Small intestine (tissue), 7 donors: ENCODE results near the gene SCYGR4. TPM values are rescaled to one million over a fixed set of nuclear protein-coding genes. Genes with fewer than 3 reads are reported as not detected.
"Not testable (repeated sequence)": the region's sequence is repeated elsewhere in the genome, so short reads cannot be mapped to it uniquely, and the experiment has no call there.

Experiments
- DNase-seq, 2 donors: peaks; one replicate each; pipeline versions ENCODE4 v3.0.0 to v3.0.0-alpha.2; 2013
- FAIRE-seq: peaks from 2 replicates; lab custom pipeline; 2012; peaks lifted over from hg19 to GRCh38; lab: Jason Lieb, UNC
- H3K27ac ChIP-seq, 3 donors: one replicate each; pipeline ENCODE4 v1.5.1; 2013; ENCODE audit warnings: low read length in 2 of 3, mild to moderate bottlenecking in 2 of 3, control low read depth in 1 of 3, inconsistent platforms in 1 of 3, low read depth in 1 of 3, moderate library complexity in 1 of 3
- H3K27me3 ChIP-seq, 3 donors: one replicate each; pipeline ENCODE4 v1.6.1; 2013; ENCODE audit warnings: low read length in 3 of 3, inconsistent platforms in 1 of 3; ENCODE audit not compliant: control insufficient read depth in 3 of 3, insufficient read depth in 3 of 3
- H3K36me3 ChIP-seq, 3 donors: one replicate each; pipeline ENCODE4 v1.6.1; 2013; ENCODE audit warnings: low read length in 3 of 3, inconsistent platforms in 1 of 3, low read depth in 1 of 3, mild to moderate bottlenecking in 1 of 3, moderate library complexity in 1 of 3; ENCODE audit not compliant: control insufficient read depth in 3 of 3, insufficient read depth in 2 of 3
- H3K4me1 ChIP-seq, 3 donors: one replicate each; pipeline ENCODE4 v1.6.1; 2013; ENCODE audit warnings: low read length in 2 of 3, inconsistent platforms in 1 of 3, low read depth in 1 of 3, mild to moderate bottlenecking in 1 of 3, moderate library complexity in 1 of 3; ENCODE audit not compliant: control insufficient read depth in 3 of 3, insufficient read depth in 2 of 3
- H3K4me3 ChIP-seq, 3 donors: one replicate each; pipeline ENCODE4 v1.5.1; 2013; ENCODE audit warnings: low read length in 3 of 3, control low read depth in 1 of 3, inconsistent platforms in 1 of 3, low read depth in 1 of 3, mild to moderate bottlenecking in 1 of 3, moderate library complexity in 1 of 3
- H3K9me3 ChIP-seq, 2 donors: one replicate each; pipeline ENCODE4 v1.6.1; 2013; ENCODE audit warnings: low read depth in 1 of 2, low read length in 1 of 2; ENCODE audit not compliant: control insufficient read depth in 2 of 2, insufficient read depth in 1 of 2
- WGBS, 3 donors: extraction: QIAGEN DNeasy Blood & Tissue Kit; methylation state at CpG; one replicate each; pipeline ENCODE4 v1.1.7; 2013; 5-methylcytosine and 5-hydroxymethylcytosine counted together
- polyA plus RNA-seq, 4 donors: library from polyadenylated mRNA; stranded (reverse) in 3 of 4; unstranded in 1 of 4; fragments of 200-250 nt in 3 of 4; fragments of 120-200 nt in 1 of 4; gene quantifications; one replicate each; pipeline versions ENCODE4 v1.2.1 to v1.2.3, GENCODE V29; 2013
- donor health status: healthy with polysubstance abuse.
- donor health status: control.
- donor health status: control.
- donor health status: Bipolar disorder and iron deficiency.
- donor health status: healthy.

Gene SCYGR4
- polyA plus RNA-seq, 4 donors, result not detected

DNA sequence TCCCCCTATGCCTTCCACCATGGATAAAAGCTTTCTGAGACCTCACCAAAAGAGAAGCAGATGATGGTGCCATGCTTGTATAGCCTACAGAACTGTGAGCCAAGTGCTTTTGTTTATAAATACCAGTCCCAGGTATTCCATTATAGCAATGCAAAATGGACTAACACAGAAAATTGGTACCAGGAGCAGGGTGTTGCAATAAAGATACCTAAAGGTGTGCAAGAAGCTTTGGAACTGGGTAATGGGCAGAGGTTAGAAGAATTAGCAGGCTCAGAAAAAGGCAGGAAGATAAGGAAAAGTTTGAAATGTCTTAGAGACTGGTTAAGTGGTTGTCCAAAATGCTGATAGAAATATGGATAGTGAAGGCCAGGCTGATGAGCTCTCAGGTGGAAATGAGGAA, 34.9 kb upstream of the SCYGR4 start:
- Histone ChIP-seq H3K9me3 (peaks cover 0 to 15% of the 10 kb centered on the region in 2 donors), H3K4me1 (no peaks in the 10 kb centered on the region), H3K27me3 (no peaks in the 10 kb centered on the region), H3K27ac (no peak overlapping the region), H3K36me3 (no peaks in the 10 kb centered on the region), H3K4me3 (no peak overlapping the region)
- FAIRE-seq (no peak), DNase-seq (no peak)

DNA sequence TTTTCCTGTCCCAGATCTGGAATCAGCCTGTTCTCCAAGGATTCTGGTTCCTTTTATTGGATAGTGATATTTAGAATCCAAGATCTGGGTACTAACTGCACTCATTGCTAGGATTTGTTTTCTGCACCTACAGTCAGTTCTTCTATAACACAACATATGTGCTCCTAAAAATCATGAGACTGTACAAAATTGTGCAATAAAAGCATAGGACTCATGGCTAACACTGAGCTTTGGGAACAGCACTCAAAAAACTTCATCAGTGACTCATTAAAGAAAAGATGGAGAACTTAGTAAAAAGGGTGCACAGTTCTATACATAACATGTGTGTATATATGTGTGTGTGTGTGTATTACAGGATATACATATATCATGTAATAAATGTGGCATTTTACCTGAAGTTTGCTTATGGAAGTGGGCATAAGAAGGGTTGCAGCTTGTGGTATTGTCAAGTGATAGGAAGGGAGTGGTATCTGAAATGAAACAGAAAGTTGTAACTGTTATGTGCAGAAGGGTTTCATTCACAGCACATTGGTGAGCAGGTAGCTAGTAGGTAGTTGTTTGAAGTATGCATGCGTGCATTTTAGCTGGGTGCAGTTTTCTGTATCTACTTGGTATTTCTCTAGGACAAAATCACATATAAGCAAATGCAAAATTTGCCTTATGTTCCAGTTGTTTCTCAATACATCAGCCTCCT, 24.5 kb upstream of the SCYGR4 start:
- H3K27ac ChIP-seq, result no peak overlapping the region
- H3K4me1 ChIP-seq, result no peaks in the 10 kb centered on the region
- WGBS, 3 donors, result 35 to 63% (median 57%) methylated on average over 1 of the region's 1 CpG
- no peak for FAIRE-seq
- no peak overlapping the region for H3K4me3 ChIP-seq
- peaks cover 0 to 4% (median 0%) of the 10 kb centered on the region in 3 donors for H3K27me3 ChIP-seq
- no peaks in the 10 kb centered on the region for H3K36me3 ChIP-seq
- no peaks in the 10 kb centered on the region for H3K9me3 ChIP-seq
- DNase-seq, result no peak

DNA sequence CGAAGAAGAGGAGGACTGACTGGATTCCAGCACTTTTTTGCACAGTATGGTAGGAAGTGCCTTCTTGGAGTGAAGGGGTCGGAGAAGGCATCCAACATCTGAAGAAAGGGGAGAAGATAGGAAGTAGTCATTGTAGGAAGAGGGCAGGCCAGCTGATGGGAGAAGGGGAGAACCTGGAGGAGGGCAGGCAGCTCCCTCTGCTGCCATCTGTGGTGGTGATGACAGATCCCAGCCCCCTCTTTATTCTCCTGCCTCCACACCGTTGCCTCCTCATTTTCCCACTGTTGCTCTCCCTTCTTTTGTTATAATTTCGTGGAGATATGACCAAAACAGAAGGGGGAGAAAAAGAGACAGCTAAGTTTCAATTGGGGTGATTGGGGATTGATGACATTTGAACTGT, 21.5 kb upstream of the SCYGR4 start:
- H3K4me3 ChIP-seq, result no peak overlapping the region
- FAIRE-seq, result no peak
- no peaks in the 10 kb centered on the region for H3K36me3 ChIP-seq
- no peaks in the 10 kb centered on the region for H3K9me3 ChIP-seq
- no peak overlapping the region for H3K27ac ChIP-seq
- DNase-seq, result no peak
- WGBS, 3 donors, result 67 to 77% (median 76%) methylated on average over 3 to 4 of the region's 4 CpGs
- no peaks in the 10 kb centered on the region for H3K4me1 ChIP-seq
- peaks cover 0 to 4% (median 0%) of the 10 kb centered on the region in 3 donors for H3K27me3 ChIP-seq

DNA sequence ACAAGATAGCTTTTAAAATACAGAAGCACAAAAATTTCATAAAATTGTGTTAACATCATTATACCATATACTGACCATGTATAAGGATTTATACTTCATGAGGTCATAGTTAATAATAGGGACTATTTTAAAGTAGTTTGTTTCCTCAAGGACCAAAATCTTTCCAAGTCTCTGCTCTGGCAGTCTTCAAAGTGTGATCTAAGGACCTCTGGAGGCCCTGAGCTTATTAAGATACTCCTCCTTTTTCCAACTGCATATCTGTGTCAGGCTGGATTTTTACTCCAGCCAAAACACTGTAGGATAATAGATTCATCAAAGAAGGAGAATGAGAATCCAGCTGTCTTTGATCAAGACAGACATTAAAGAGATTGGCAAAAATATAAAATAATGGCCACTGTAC, 20.3 kb upstream of the SCYGR4 start:
- no peak for DNase-seq

DNA sequence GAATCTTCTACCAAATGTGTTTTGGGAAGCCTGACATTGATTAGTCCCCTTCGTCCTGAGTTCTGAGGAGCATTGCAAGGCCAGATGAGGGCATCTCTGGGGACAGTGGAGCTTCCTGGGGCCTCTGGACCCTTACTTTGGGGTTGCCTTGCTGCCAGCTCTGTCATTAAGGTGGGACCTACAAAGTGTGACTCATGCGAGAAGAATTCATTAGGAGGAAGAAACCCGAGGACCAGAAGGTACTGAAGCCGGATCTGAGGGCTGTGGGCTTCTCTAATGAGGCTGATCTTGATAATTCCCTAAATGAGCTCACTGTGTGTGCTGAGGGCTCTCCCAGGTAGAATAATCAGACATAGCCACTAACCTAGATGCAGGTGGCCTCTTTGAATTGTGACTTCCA, 19.3 kb upstream of the SCYGR4 start:
- H3K27me3 ChIP-seq, result peaks cover 0 to 4% (median 0%) of the 10 kb centered on the region in 3 donors
- H3K4me1 ChIP-seq, result no peaks in the 10 kb centered on the region
- H3K4me3 ChIP-seq, result no peak overlapping the region
- no peaks in the 10 kb centered on the region for H3K9me3 ChIP-seq
- 57 to 67% (median 58%) methylated on average over 4 of the region's 4 CpGs for WGBS, 3 donors
- no peak for DNase-seq
- no peak for FAIRE-seq
- H3K36me3 ChIP-seq, result no peaks in the 10 kb centered on the region
- H3K27ac ChIP-seq, result no peak overlapping the region

More for the DNA sequence above, 20.3 kb upstream of the SCYGR4 start:
- no peaks in the 10 kb centered on the region for H3K4me1 ChIP-seq
- H3K9me3 ChIP-seq, result no peaks in the 10 kb centered on the region
- no peak overlapping the region for H3K4me3 ChIP-seq
- H3K27ac ChIP-seq, result no peak overlapping the region
- no peaks in the 10 kb centered on the region for H3K36me3 ChIP-seq
- FAIRE-seq, result no peak
- H3K27me3 ChIP-seq, result peaks cover 0 to 4% (median 0%) of the 10 kb centered on the region in 3 donors

DNA sequence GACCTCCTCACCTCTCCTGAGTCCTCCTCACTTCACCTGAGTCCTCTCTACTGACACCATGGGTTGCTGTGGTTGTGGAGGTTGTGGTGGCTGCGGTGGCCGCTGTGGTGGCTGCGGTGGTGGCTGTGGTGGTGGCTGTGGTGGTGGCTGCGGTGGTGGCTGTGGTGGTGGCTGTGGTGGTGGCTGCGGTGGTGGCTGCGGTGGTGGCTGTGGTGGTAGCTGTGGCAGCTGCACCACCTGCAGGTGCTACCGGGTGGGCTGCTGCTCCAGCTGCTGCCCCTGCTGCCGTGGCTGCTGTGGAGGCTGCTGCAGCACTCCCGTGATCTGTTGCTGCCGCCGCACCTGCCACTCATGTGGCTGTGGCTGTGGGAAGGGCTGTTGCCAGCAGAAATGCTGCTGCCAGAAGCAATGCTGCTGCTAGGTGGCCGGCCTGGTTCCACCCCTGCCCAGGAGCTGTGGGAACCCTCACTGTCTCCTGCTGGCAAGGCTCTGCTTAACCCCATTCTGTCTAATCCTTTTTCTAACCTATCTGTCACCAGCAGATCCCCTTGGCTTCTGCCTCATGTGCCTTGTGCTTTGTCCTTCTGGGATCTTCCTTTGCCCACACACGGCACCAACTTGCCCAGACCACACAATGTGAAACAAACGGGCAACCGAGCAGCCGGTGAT, 18.3 kb upstream of the SCYGR4 start, which contains the start of gene SCYGR2:
SCYGR2 (plus strand) TSS at position 59 of the 669 bp plus-strand sequence; CDS start at position 59, 0 bp downstream.
- H3K4me1 ChIP-seq, FAIRE-seq, H3K27me3 ChIP-seq, H3K36me3 ChIP-seq, H3K4me3 ChIP-seq, DNase-seq, H3K9me3 ChIP-seq, H3K27ac ChIP-seq: not testable (repeated sequence)
- 65 to 82% (median 76%) methylated on average over 12 to 16 of the region's 16 CpGs for WGBS, 3 donors

DNA sequence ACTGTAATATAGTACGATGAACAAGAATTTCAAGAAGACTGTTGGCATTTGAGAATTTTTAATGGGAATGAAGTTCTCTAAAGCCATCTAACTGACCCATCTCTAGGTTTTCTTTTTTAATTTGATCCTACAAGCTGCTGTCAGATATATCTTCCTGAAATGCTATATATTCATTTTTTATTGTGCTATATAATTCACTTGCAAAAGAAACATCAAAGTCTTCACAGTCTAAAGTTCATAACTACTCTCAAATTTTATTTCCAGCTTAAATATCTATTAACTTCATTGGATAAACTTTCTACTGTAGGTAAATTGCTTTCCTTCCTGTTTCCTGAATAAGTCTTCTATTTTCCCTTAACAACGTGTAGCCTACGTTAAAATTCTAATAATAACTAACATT, 14.9 kb upstream of the SCYGR4 start:
- H3K4me1 ChIP-seq, result no peaks in the 10 kb centered on the region
- no peak for FAIRE-seq
- H3K9me3 ChIP-seq, result no peaks in the 10 kb centered on the region
- no peaks in the 10 kb centered on the region for H3K27me3 ChIP-seq
- no peaks in the 10 kb centered on the region for H3K36me3 ChIP-seq
- DNase-seq, result no peak
- no peak overlapping the region for H3K27ac ChIP-seq
- 19 to 56% (median 30%) methylated on average over 3 of the region's 3 CpGs for WGBS, 3 donors
- H3K4me3 ChIP-seq, result no peak overlapping the region

DNA sequence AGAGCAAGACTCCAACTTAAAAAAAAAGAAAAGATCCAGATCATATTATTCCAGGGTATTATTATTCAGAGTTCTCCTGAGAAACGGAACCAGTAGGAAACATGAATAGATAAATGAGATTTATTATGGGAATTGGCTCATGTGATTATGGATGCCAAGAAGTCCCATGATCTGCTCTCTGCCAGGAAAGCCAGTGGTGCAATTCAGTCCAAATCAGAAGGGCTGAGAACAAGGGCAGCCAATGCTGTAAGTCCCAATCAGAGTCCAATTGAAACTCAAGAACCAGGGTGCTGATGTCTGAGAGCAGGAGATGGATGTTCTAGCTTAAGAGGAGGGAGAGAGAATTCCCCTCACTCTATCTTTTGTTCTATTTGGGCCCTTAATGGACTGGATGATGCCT, 10.8 kb upstream of the SCYGR4 start:
- FAIRE-seq, result no peak
- WGBS, 3 donors, result 81 to 100% (median 96%) methylated on average over 1 of the region's 1 CpG

More for the DNA sequence above, 10.8 kb upstream of the SCYGR4 start:
- H3K4me1 ChIP-seq, result no peaks in the 10 kb centered on the region
- no peak overlapping the region for H3K27ac ChIP-seq
- H3K27me3 ChIP-seq, result no peaks in the 10 kb centered on the region
- no peak overlapping the region for H3K4me3 ChIP-seq
- DNase-seq, result peak in 1 of 2 donors; percentile 28
- no peaks in the 10 kb centered on the region for H3K9me3 ChIP-seq
- H3K36me3 ChIP-seq, result no peaks in the 10 kb centered on the region
